Stomach (tissue), 9 donors: ENCODE results near the gene SMARCA5. TPM values are rescaled to one million over a fixed set of nuclear protein-coding genes. Genes with fewer than 3 reads are reported as not detected.

Experiments used
- DNase-seq, 2 donors: peaks; one replicate each; pipeline versions ENCODE4 v3.0.0 to v3.0.0-alpha.2; 2013 to 2019
- H3K27ac ChIP-seq, 5 donors: fragments of 200-600 bp in 4 of 5; sonication (generic) in 4 of 5; one replicate each; pipeline ENCODE4 v1.5.1; 2013 to 2019; ENCODE audit warnings: mild to moderate bottlenecking in 1 of 5, moderate library complexity in 1 of 5
- H3K27me3 ChIP-seq, 3 donors: fragments of 200-600 bp; sonication (generic); one replicate each; pipeline ENCODE4 v1.5.1; 2017 to 2019; ENCODE audit warnings: mixed run types in 1 of 3
- H3K36me3 ChIP-seq, 4 donors: fragments of 200-600 bp; sonication (generic); 1 replicate in 3 of 4; 2 replicates in 1 of 4; pipeline ENCODE4 v1.5.1; 2016 to 2019
- H3K4me1 ChIP-seq, 4 donors: fragments of 200-600 bp; sonication (generic); one replicate each; pipeline ENCODE4 v1.5.1; 2016 to 2019
- H3K4me3 ChIP-seq, 4 donors: fragments of 200-600 bp; sonication (generic) in 3 of 4; one replicate each; pipeline ENCODE4 v1.5.1; 2016 to 2019; ENCODE audit warnings: mild to moderate bottlenecking in 1 of 4
- H3K9me3 ChIP-seq, 4 donors: fragments of 200-600 bp; sonication (generic); one replicate each; pipeline ENCODE4 v1.5.1; 2016 to 2019
- CTCF ChIP-seq, 7 experiments: fragments of 450-650 bp in 4 of 7; fragments of 200-600 bp in 3 of 7; sonication (generic) in 3 of 7; IDR thresholded peaks; one replicate each; pipeline ENCODE4 v1.5.1; 2016 to 2019; ENCODE audit warnings: antibody characterized with exemption in 7 of 7, control low read depth in 2 of 7, mild to moderate bottlenecking in 1 of 7
- EP300 ChIP-seq: sonication (generic); formaldehyde crosslinking; IDR thresholded peaks from one replicate; pipeline ENCODE4 v1.6.1; 2017; ENCODE audit warnings: antibody characterized with exemption
- POLR2A ChIP-seq, 4 donors: fragments of 450-650 bp; IDR thresholded peaks; one replicate each; pipeline ENCODE4 v1.6.1; 2016; ENCODE audit warnings: antibody characterized with exemption in 4 of 4, control low read depth in 2 of 4, mild to moderate bottlenecking in 1 of 4, moderate library complexity in 1 of 4
- POLR2AphosphoS5 ChIP-seq, 3 donors: sonication (generic); formaldehyde crosslinking; IDR thresholded peaks; one replicate each; pipeline ENCODE4 v1.6.1; 2016; ENCODE audit warnings: antibody characterized with exemption in 3 of 3
- WGBS, 5 donors: extraction: QIAGEN DNeasy Blood & Tissue Kit in 3 of 5; methylation state at CpG; one replicate each; pipeline versions ENCODE4 v1.1.5 to v1.1.7; 2013 to 2018; 5-methylcytosine and 5-hydroxymethylcytosine counted together
- intact Hi-C: fragments of 100-400 bp; cut with DNase I; formaldehyde crosslinking; loops from one replicate; pipeline ENCODE4 v1.15.1; 2023; ENCODE audit warnings: low total_unique reads
- polyA plus RNA-seq, 3 donors: library from polyadenylated mRNA; stranded (reverse); fragments of 200-250 nt; gene quantifications; one replicate each; pipeline ENCODE4 v1.2.3, GENCODE V29; 2013
- total RNA-seq, 5 donors: library from RNA; depleted of rRNA; stranded (reverse); fragments of >200 nt; gene quantifications; one replicate each; pipeline versions ENCODE4 v1.1.0 to v1.2.3, GENCODE V29; 2014 to 2016
- donor health status: healthy with polysubstance abuse.
- donor health status: Bipolar disorder and iron deficiency.
- donor health status: healthy.

The SMARCA5 gene
- total and polyA plus RNA-seq, 8 donors = 10.3 to 78.0 (median 17.3) TPM

GRCh38 chr4:143477487-143477886 lies 36.0 kb upstream of the SMARCA5 start:
- no peak for DNase-seq
- Histone ChIP-seq H3K4me3 (no peak overlapping the region), H3K27me3 (no peaks in the 10 kb centered on the region), H3K4me1 (peaks cover 0 to 11% (median 3%) of the 10 kb centered on the region in 4 donors), H3K27ac (no peak overlapping the region), H3K36me3 (peaks cover 0 to 27% (median under 1%) of the 10 kb centered on the region in 4 donors), H3K9me3 (no peaks in the 10 kb centered on the region)
- WGBS, 5 donors = 73 to 87% (median 83%) methylated on average over 2 of the region's 2 CpGs
- intact Hi-C loops = no loop called here
- TF ChIP-seq POLR2A (IDR thresholded peaks at IDR 0.05) (no peak), EP300 (no peak), POLR2AphosphoS5 (IDR thresholded peaks at IDR 0.05) (no peak), CTCF (IDR thresholded peaks at IDR 0.05) (no peak)

- peaks cover 0 to 11% (median 3%) of the 10 kb centered on the region in 4 donors for H3K4me1 ChIP-seq
- no peak overlapping the region for H3K27ac ChIP-seq
- intact Hi-C loops = no loop called here
- DNase-seq = no peak
- no peak for TF ChIP-seq POLR2AphosphoS5 (IDR thresholded peaks at IDR 0.05)
- TF ChIP-seq CTCF (IDR thresholded peaks at IDR 0.05) = no peak
- TF ChIP-seq EP300 = no peak
- no peak for TF ChIP-seq POLR2A (IDR thresholded peaks at IDR 0.05)
- no peak overlapping the region for H3K4me3 ChIP-seq
- H3K27me3 ChIP-seq = no peaks in the 10 kb centered on the region
- 22 to 51% (median 33%) methylated on average over 3 of the region's 3 CpGs for WGBS, 5 donors
- H3K36me3 ChIP-seq = peaks cover 0 to 4% (median 0%) of the 10 kb centered on the region in 4 donors
- H3K9me3 ChIP-seq = no peaks in the 10 kb centered on the region
These were observed 32.1 kb upstream of the SMARCA5 start for GRCh38 chr4:143481361-143481760.

GRCh38 chr4:143482840-143483239 lies 30.7 kb upstream of the SMARCA5 start:
- 0 to 11% (median 2%) methylated on average over 1 of the region's 1 CpG for WGBS, 5 donors
- intact Hi-C loops = no loop called here
- Histone ChIP-seq H3K27ac (no peak overlapping the region), H3K4me1 (peaks cover 0 to 11% (median 3%) of the 10 kb centered on the region in 4 donors), H3K4me3 (no peak overlapping the region), H3K9me3 (no peaks in the 10 kb centered on the region), H3K27me3 (no peaks in the 10 kb centered on the region), H3K36me3 (no peaks in the 10 kb centered on the region)
- TF ChIP-seq CTCF (IDR thresholded peaks at IDR 0.05) (peak in 4 of 7 experiments; percentile 34 to 61 (median 48)), POLR2AphosphoS5 (IDR thresholded peaks at IDR 0.05) (no peak), EP300 (no peak), POLR2A (IDR thresholded peaks at IDR 0.05) (no peak)
- peak in 1 of 2 donors; percentile 78 for DNase-seq

GRCh38 chr4:143486314-143486713 lies 27.2 kb upstream of the SMARCA5 start:
- peaks cover 0 to 5% (median under 1%) of the 10 kb centered on the region in 4 donors for H3K4me1 ChIP-seq
- no peaks in the 10 kb centered on the region for H3K36me3 ChIP-seq
- H3K4me3 ChIP-seq = no peak overlapping the region
- no peak for DNase-seq
- TF ChIP-seq CTCF (IDR thresholded peaks at IDR 0.05) (no peak), POLR2AphosphoS5 (IDR thresholded peaks at IDR 0.05) (no peak), EP300 (no peak), POLR2A (IDR thresholded peaks at IDR 0.05) (no peak)
- WGBS, 5 donors = 89 to 95% (median 90%) methylated on average over 1 of the region's 1 CpG
- H3K9me3 ChIP-seq = no peaks in the 10 kb centered on the region
- H3K27ac ChIP-seq = no peak overlapping the region
- intact Hi-C loops = loop anchor here (5.0 kb wide), 1 partner anchor 289 kb away; no protein-coding TSS in a partner anchor
- H3K27me3 ChIP-seq = no peaks in the 10 kb centered on the region
